Stimulated activated CD8-positive, alpha-beta memory T cell treated with anti-CD3 and anti-CD28 coated beads, Interleukin-4, amount 100 ng/mL, for 24 hours (primary cell): ENCODE data around the gene A3GALT2.

ENCODE experiments used
- DNase-seq: peaks from one replicate; pipeline ENCODE4 v3.0.0-alpha.2; 2020; ENCODE audit warnings: low read depth

The A3GALT2 gene

GRCh38 chr1:33332357-33332789, 11.5 kb upstream of the A3GALT2 start:
- DNase-seq, result no peak

GRCh38 chr1:33331444-33332356, 10.8 kb upstream of the A3GALT2 start:
- DNase-seq, result no peak

GRCh38 chr1:33330906-33331305, 10.0 kb upstream of the A3GALT2 start:
- DNase-seq, result no peak

- no peak for DNase-seq
Measured at GRCh38 chr1:33330361-33330890, 9.5 kb upstream of the A3GALT2 start.

- no peak for DNase-seq
Measured at GRCh38 chr1:33329600-33330305, 8.9 kb upstream of the A3GALT2 start.

GRCh38 chr1:33328817-33329216, 7.9 kb upstream of the A3GALT2 start:
- DNase-seq, result no peak

GRCh38 chr1:33327587-33328325, 6.9 kb upstream of the A3GALT2 start:
- no peak for DNase-seq

GRCh38 chr1:33326785-33327184, 5.9 kb upstream of the A3GALT2 start:
- DNase-seq, result no peak

- DNase-seq, result no peak
Measured at GRCh38 chr1:33324677-33325575, 4.0 kb upstream of the A3GALT2 start.

- no peak for DNase-seq
Measured at GRCh38 chr1:33323663-33324477, 3.0 kb upstream of the A3GALT2 start.

GRCh38 chr1:33322870-33323585, 2.1 kb upstream of the A3GALT2 start:
- no peak for DNase-seq

GRCh38 chr1:33322109-33322508, 1.2 kb upstream of the A3GALT2 start:
- DNase-seq, result no peak

GRCh38 chr1:33321178-33321577, 280 bp upstream of the A3GALT2 start:
- no peak for DNase-seq

GRCh38 chr1:33319949-33320618, 814 bp downstream of the A3GALT2 start:
- no peak for DNase-seq

GRCh38 chr1:33319186-33319948, 1.5 kb downstream of the A3GALT2 start:
- no peak for DNase-seq

- DNase-seq, result no peak
Measured at GRCh38 chr1:33317946-33318345, 3.0 kb downstream of the A3GALT2 start.

- DNase-seq, result no peak
Measured at GRCh38 chr1:33317354-33317753, 3.5 kb downstream of the A3GALT2 start.

GRCh38 chr1:33316601-33317000, 4.3 kb downstream of the A3GALT2 start:
- no peak for DNase-seq
